ENCODE measurements around the gene FREM2. TPM values are rescaled to one million over a fixed set of nuclear protein-coding genes. Genes with fewer than 3 reads are reported as not detected.

FREM2 gene
- total RNA-seq, 4 donors from 2014 or later, result 0.13 to 4.1 (median 0.19) TPM; not detected in 1

- Histone ChIP-seq H3K27me3 (no peaks in the 10 kb centered on the region), H3K27ac (no peak overlapping the region), H3K4me3 (no peak overlapping the region), H3K4me1 (no peaks in the 10 kb centered on the region), H3K36me3 (no peaks in the 10 kb centered on the region), H3K9me3 (no peaks in the 10 kb centered on the region)
- TF ChIP-seq CTCF (IDR thresholded peaks at IDR 0.05) (no peak), POLR2A (IDR thresholded peaks at IDR 0.05) (no peak)
- no peak for DNase-seq
Observed at GRCh38 chr13:38700051-38700450, 13.2 kb downstream of the FREM2 start.

DNA sequence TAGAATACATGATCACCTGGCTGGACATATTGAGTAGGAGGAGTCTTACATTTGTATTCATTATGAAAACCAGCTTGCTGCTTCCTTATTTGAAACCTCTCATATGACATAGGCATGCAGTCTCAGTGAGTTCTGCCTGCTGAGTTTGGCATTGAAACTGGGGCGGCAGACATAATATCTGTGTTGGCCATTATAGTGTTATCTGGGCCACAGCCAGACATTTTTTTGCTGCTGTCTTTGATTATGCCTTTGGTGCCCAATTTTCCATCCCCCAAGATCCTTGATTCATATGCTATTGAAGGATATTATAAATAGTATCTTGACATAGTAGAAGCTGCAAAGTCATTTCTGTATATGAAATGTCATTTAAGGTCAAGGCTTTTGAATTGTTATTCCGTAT lies 15.8 kb downstream of the FREM2 start:
- H3K27ac ChIP-seq, result no peak overlapping the region
- H3K4me1 ChIP-seq, result no peaks in the 10 kb centered on the region
- no peaks in the 10 kb centered on the region for H3K27me3 ChIP-seq
- TF ChIP-seq CTCF (IDR thresholded peaks at IDR 0.05) (no peak), POLR2A (IDR thresholded peaks at IDR 0.05) (no peak)
- H3K9me3 ChIP-seq, result no peaks in the 10 kb centered on the region
- no peak for DNase-seq
- H3K4me3 ChIP-seq, result no peak overlapping the region
- no peaks in the 10 kb centered on the region for H3K36me3 ChIP-seq

DNA sequence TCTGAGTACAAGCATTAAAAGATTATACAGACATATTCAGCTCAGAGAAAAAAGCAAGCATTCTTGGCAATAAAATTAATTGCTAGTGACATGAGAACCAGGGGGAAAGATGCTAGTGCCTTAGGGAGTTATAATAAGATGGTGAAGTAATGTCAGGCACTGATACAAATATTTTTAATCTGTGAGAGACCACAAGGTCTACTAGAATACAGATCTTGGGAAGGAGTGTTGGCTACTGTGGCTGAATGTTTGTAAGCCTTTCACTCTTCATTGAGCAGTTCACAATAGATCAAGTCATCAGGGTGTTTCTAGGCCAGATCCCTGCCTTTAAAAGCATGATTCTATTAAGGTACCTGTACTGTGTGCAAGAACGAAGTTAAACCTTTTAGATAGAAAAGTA lies 16.4 kb downstream of the FREM2 start:
- TF ChIP-seq CTCF (IDR thresholded peaks at IDR 0.05) (no peak), POLR2A (IDR thresholded peaks at IDR 0.05) (no peak)
- no peaks in the 10 kb centered on the region for H3K27me3 ChIP-seq
- H3K4me1 ChIP-seq, result no peaks in the 10 kb centered on the region
- H3K4me3 ChIP-seq, result no peak overlapping the region
- no peak overlapping the region for H3K27ac ChIP-seq
- H3K9me3 ChIP-seq, result no peaks in the 10 kb centered on the region
- DNase-seq, result no peak
- H3K36me3 ChIP-seq, result no peaks in the 10 kb centered on the region

GRCh38 chr13:38705365-38705764 lies 18.5 kb downstream of the FREM2 start:
- no peak for TF ChIP-seq POLR2A (IDR thresholded peaks at IDR 0.05)
- TF ChIP-seq CTCF (IDR thresholded peaks at IDR 0.05), result no peak
- DNase-seq, result no peak
- Histone ChIP-seq H3K27me3 (no peaks in the 10 kb centered on the region), H3K27ac (no peak overlapping the region), H3K4me3 (no peak overlapping the region), H3K36me3 (no peaks in the 10 kb centered on the region), H3K9me3 (no peaks in the 10 kb centered on the region), H3K4me1 (no peaks in the 10 kb centered on the region)

- no peaks in the 10 kb centered on the region for H3K9me3 ChIP-seq
- H3K27ac ChIP-seq, result no peak overlapping the region
- DNase-seq, result no peak
- H3K4me1 ChIP-seq, result no peaks in the 10 kb centered on the region
- no peak for TF ChIP-seq POLR2A (IDR thresholded peaks at IDR 0.05)
- no peak for TF ChIP-seq CTCF (IDR thresholded peaks at IDR 0.05)
- H3K27me3 ChIP-seq, result no peaks in the 10 kb centered on the region
- H3K36me3 ChIP-seq, result no peaks in the 10 kb centered on the region
- no peak overlapping the region for H3K4me3 ChIP-seq
Observed at GRCh38 chr13:38707460-38707859, 20.6 kb downstream of the FREM2 start.

DNA sequence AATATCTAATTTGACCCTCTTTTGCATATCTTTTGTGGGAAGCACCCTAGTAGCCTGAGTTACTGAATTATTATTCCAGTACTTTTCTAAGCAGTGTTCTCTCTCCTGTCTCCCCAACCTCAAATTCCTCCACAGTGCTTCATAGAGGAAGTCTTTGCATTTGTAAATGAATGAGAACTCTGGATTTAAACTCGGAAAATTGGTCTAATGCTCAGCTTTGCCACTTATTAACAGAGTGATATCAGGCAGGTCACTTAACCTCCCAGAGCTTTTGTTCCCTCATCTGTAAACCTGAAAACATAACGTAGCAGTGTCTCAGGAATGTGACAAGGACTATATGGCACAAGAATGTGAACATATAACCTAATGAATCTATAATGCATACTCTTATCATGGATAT lies 26.2 kb downstream of the FREM2 start:
- H3K4me3 ChIP-seq, result no peak overlapping the region
- H3K27ac ChIP-seq, result no peak overlapping the region
- TF ChIP-seq POLR2A (IDR thresholded peaks at IDR 0.05) (no peak), CTCF (IDR thresholded peaks at IDR 0.05) (no peak)
- H3K27me3 ChIP-seq, result no peaks in the 10 kb centered on the region
- H3K4me1 ChIP-seq, result no peaks in the 10 kb centered on the region
- DNase-seq, result no peak
- no peaks in the 10 kb centered on the region for H3K36me3 ChIP-seq
- H3K9me3 ChIP-seq, result no peaks in the 10 kb centered on the region
